GM21576 (cell line): ENCODE measurements around the gene GBF1.

ENCODE experiments used
- ATAC-seq: cut with Tn5 transposase; IDR thresholded peaks from one replicate; pipeline ENCODE4 v1.9.1; 2021; ENCODE audit warnings: mild to moderate bottlenecking, moderate library complexity; ENCODE audit not compliant: unreplicated experiment

Gene GBF1

DNA sequence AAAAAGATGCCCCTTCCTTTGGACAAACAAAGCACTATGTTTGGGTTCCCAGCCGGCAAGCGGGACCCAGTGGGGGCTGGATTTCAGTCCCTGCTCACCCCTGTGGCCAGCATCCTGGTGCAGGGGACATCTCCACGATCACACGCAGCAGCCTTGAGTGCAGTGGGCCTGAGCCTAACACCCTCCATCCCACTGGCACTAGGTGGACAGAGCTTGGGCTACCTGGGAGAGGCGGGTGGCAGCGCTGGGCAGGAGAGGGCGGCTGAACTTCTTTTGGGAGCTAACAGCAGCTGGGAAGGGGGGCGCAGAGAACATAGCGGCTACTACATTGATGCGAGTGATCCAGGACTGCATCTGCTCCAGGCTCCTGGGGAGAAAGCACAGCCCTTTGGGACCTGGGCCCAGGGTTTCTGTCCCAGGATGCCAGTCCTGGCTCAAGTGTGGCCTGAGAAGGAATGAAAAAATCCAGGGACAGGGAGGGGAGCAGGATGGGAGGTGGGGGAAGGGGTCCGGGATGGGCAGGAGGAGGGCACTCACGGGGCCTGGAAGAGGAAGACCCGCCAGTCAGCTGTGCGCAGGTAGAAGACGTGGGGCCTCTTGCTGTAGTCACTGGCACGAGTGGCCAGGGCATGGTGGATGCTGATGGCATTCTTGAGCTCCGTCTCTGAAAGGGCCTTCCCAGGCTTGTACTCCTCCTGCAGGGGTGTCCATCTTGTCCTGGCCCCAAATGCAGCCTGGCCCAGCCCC lies 159.2 kb downstream of the GBF1 start:
- no peak for ATAC-seq

DNA sequence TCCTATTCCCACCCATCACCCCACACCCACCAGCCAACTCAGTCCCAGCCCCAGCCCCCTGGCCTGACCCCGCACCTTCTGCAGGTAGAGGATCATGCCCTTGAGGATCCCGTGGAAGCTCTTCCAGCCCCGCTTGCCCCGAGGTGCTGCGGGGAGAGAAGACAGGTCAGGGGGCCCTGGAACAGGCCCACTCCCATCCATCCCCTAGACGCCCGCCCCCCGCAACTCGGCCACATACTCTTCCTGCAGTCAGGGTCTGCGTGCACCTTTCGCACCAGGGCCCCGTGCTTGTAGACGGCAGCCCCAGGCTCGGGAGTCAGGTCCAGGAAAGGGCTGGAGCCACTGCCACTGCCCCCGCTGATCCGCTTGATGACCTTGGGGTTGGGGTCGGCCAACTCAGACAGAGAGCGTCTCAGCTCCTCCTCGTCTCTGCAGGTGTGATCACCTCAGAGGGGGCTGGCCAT lies 159.8 kb downstream of the GBF1 start:
- no peak for ATAC-seq

DNA sequence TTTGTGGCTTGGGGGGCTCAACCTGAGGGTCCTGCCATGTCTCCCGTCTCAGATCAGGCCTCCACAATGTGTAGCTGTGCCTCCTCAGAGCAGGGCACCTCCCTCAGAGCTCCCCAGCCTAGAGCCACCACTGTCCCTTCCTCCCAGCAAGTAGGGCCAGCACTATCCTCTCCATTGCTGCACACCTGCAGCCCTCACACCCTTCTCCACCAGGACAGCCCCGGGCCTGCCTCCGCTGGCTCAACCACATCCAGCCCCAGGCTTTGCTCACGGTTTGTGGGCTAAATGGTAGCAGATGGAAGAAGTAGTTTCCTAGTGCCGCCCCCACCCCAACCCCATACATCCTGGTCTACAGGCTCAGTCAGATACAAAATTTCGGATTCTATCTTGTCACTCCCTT lies 160.3 kb downstream of the GBF1 start:
- ATAC-seq, result no peak

DNA sequence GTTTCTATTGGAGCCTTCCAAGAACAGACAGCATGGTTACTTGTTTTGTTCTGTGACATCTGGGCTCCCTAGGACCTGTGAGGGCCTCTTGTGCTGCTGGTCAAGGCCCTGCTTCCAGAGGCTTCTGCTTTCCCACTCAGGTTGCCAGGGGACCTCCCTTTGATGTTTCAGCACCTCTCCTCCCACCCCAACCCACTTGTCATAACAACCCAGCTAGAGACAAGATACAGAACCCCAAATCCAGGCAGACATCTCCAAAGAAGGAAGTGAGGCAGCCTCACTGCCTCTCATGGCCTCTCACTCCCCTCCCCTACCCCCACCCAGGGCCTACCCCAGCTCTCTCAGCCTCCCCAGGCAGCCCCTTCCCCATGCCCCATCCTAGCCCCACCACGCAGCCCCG lies 161.5 kb downstream of the GBF1 start:
- no peak for ATAC-seq

DNA sequence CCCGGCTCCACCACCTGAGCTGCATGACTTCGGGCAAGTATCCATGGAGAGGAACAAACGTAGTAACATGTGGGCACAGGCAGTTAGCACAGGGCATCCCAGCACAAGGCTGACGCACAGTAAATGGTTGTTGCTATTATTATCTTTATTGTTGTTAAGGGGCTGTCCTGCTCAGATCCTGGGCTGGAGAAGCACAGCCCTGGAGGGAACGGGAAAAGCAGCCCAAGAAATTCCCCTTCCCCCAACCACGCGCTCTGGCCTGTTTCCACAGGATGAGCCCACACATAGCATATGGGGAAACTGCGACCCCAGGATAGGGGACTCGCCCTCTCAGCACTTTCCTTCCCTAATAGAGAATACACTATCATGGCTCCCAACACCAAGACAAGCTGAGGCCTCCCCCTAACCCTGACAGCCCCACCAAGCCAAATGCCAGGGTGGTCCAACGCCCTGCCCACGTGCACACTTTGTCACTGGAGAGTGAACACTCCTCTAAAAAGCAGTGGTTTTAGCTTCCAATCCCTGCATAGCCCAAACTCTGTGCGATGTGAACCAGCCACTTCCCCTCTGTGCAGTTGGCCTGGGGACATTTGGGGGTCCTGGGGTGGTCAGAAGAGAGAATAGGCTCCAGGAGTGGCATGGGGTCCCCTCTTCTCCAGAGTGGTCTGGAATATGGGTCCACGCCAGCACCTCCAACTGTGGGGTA lies 162.2 kb downstream of the GBF1 start:
- no peak for ATAC-seq

DNA sequence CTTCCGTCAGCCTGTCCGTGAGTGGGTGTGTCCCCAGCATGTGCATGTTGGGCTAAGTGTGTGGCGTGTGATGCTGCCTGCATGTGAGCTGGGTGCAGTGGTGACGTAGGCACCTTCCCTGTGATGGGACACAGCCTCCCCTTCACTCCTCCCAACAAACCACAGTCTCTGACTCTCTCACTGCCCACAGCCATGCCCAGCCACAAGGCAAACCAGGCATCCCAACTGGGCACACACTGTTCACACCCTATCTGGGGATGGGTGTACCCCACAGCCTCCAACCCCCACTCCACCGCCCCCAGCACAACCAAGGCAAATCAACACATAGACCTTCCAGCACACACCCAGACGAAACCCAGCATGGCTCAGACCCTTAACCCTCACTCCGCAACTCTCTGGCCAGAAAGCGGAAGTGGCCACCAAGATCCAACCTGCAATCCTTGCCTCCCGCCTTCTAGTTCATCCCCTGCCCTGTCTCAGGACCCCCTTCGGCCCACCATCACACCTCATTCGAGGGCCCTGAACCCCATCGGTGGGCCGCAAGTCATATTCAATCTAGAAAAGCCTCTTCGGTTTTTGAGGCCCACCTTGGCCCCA lies 162.9 kb downstream of the GBF1 start:
- ATAC-seq, result no peak

DNA sequence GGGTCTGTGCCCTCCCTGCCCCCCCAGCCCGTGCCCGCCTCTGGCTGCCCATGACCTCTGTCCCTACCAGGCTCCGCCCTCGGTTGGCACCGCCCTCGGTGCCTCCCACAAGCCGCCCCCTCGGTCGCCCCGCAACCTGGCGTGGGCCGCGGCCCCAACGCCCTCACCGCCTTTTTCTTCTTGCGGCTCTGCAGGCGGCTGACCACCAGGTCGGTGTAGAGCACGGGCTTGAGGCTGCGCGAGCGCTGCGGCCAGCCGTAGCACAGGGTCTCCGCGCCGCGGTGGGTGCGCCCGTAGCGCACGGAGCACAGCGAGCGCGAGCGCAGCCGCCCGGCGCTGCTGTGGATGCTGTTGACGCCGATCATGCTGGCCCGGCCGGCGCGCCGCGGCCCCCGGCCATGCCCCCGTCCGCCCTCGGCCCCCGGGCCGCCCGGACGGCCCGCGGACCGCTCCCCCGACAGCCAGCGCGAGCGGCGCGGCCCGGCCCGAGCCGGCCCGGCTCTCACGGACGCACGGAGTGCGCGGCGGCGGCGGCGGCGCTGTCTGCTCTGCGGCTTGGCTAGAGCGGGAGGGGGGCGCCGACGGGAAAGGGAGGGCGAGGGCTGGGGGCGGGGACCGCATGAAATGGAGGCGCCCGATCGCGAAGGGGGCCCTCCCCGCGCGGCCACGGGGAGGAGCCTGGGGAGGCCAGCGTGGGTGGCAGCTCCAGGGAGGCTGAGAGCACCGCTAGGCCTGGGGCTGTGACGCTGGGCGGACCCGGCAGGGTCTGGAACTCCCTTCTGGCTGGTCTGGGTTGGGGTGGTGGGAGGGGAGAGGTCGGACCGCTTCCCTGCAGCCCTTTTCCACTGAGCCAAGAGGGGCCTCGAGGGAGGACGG lies 163.6 kb downstream of the GBF1 start:
- no peak for ATAC-seq

DNA sequence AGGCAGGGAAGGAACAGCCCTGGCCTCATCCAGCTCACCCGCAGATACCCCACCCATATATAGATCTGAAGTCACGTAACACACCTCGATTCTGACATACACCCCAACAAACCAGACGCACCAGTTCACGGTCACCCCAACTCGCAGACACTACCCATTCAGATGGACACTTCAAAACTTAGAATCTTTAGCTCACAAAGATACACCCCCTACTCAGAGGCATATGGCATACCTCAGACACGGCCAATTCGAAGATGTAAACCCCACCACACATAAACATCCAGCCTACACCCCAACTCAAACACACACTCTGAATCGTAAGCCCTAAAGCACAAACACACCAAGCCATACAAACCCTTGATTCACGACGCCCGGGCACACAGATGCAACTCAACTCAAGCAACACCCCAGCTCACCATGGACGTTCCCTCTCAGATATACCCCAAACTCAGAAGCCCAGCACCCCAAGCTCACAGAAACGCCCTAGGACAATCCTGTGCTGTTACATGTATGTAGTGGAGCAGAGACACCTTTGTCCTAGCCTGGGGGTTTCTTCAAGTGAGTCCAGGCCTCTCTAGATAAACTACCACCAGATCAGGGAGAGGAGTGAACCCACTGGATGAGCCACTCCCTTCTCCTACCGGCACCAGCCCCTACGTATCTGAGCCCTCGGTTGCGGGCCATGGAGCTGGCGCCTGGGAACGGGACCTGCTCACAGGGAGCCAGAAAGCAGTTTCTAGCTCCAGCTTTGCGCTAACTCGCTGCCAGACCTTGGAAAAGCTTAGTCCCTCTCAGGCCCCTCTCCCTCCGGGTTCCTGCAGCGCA lies 164.5 kb downstream of the GBF1 start:
- no peak for ATAC-seq

DNA sequence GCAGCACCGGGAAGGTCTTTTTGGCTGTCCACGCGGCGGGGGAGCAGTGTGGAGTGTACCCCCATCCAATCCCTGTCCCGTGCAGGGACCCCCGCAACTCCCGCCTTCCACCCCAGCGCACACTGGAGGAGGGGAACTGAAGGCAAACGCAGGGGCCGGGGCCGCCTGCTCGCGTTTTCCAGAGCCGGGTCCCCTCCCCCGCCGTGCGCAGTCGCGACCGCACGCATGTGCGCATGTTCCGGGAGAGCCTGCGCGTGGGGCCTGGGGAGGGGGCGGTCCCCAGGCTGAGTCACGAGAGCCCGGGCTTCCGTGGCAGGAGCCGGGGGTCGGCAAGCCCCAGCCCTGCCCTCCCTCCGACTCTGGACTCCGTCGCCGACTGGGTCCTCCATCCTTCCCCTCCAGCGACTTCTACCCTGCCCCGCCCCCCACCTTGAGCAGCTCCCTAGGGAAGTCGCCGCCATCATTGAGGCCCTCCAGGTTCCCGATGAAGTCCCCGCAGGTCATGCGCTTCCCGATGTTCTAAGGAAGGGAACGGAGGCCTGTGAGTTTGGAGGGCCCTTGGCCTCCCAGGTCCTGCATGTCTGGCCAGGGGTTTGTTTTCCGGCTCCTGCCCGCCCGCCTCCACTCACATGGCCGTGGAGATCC lies 165.2 kb downstream of the GBF1 start:
- no peak for ATAC-seq

DNA sequence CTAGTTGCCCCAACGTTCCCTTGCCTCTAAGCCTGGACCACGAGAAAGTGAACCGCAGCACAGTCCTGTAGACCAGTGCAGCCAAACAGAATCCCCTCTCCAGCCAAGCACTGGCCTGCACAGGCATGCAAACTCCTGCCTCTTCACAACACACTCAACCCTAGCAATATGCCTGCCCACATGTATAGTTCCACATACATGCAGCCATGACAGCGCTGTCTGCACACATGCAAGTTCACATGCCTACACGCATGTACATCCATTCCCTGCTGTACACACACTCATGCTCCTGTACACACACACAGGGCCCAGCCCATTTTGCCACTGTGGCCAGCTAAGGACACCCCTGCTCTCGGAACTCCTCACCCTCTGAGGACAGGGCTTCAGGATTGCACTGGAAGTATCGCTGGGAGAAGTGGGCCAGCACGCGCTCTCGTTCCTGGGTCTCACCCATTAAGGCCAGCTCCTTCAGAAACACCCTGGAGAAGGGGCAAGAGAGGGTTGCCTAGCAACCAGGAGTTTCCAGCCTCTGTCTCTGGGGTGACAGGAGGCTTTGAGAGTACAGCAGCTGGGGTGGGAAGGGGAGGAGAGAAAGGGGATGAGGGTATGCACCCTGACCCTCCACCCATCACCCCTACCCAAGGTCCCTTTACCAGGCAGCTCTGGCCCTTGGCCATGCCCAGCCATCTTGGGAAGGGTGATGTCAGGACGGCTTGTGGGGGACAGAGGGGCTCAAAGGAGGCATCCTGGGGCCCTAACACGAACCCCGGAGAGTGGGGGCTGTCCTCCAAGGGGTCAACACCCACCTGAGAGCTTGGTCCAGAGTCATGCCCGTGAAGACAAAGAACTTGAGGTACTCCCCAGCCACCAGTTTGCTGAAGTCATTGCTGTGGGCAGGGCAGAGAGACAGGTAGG lies 166.3 kb downstream of the GBF1 start:
- ATAC-seq, result no peak

DNA sequence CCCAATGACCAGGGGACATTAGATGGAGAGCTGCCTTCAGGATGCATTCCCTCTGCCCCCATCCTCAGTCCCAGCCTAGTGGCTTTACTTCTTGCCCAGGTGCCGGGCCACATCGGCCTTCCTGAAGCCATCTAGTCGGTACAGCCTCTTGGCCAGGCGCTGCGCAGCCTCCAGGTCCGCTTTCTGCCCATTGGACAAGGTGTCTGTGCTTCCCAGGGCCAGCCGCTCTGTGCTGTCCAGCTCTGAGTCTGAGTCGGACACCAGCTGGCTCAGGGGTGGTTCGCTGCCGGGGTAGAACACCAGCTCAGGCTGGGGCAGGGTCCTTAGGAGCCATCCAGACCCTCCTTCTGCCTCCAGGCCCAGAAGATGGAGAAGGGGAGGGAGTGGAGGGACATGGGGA lies 167.0 kb downstream of the GBF1 start:
- no peak for ATAC-seq

DNA sequence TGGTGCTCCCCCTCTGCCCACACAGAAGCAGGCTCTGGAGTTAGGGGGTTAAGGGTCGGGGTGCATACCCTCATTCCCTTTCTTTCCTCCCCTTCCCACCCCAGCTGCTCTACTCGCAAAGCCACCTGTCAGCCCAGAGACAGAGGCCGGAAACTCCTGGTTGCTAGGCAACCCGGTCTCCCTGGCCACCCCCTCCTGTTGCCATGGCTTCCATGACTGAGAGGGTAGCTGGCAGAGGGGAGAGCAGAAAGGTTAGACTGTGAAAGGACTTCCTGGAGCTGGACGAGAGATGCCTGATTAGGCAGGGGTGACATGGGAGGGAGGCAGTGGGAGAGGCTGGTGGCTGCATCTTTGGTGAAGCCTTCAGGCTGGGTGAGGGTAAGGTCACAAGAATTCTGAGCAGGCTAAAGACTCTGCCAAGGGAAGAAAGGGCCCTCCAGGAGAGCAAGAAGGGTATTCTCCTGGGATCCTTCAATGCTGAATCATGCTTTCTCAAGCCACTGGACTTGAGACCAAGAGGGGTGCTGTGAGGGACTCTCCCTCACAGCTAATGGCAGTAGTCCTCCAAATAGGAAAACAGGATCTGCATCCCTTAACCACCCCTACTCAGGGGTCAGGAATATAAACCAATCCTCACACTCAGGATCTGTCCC lies 167.8 kb downstream of the GBF1 start:
- ATAC-seq, result no peak

DNA sequence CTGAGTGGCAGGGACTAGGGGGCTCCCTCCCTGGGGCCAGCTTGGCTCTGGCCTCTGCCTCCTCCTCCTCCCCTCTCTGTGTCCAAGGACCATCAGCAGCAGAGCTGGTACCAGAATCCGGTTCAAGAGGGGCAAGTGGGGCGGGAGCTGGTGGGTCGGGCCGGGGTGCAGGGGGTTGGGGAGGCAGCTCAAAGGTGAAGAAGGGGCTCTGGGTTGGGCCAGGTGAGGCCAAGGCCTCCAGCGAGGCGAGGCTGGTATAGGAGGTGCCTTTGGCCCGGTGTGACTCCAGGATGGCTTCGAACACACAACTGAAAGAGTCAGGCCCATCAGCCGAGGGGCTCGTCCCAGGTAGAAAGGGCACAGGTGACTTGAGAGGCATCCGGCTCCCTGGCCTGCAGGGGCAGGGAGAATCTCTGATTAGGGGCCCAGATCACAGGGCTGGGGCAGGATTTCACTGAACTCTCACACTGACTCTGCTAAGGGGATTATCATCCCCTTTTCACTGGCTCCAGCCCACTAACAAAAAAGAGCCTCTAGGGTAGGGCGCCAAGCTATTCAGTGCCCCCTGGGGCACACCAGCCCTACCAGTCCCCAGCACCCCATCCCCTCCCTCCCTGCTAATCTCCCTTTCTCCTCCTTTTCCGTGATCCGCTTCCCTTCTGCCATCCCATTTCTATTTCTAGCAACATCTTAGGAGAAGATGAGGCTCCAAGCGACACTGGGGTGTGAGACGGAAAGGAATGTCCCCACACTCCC lies 168.7 kb downstream of the GBF1 start:
- no peak for ATAC-seq

DNA sequence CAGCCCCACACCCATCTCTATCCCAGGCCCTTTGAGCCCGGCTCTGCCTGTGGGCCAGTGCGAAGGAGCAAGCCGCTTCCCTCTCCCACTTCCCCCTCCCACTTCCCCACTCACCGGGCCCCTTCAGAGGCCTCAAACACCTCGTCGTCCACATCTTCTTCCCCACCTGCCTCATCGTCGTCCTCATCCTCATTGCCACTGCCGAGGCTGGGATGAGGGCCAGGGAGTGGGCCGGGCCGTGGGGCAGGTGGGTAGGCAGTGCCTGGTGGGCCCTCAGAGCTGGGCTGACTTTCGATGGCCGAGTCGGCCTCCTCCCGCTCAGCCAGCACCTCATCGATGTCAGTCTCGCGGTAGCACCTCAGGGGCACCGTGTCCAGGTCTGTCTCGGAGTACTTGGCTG lies 169.4 kb downstream of the GBF1 start:
- ATAC-seq, result no peak

DNA sequence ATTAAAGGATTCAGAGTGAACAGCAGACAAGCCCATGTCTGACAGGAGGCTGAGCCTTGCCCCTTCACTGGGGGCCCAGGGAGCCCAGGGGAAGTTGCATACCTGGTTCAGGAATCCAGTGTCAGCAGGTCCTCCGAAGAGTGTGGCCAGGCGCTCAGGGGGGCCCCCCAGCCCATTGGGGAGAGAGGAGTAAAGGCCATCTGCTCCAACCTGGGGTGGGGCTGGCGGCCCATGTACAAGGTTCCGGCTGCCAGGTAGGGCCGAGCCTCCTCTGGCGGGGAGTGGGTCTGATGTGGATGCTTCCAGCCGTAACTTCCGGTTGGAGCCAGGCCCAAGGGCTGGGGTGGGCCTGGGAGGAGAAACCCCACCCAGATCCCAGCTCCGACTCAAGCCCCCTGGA lies 171.0 kb downstream of the GBF1 start:
- ATAC-seq, result no peak

DNA sequence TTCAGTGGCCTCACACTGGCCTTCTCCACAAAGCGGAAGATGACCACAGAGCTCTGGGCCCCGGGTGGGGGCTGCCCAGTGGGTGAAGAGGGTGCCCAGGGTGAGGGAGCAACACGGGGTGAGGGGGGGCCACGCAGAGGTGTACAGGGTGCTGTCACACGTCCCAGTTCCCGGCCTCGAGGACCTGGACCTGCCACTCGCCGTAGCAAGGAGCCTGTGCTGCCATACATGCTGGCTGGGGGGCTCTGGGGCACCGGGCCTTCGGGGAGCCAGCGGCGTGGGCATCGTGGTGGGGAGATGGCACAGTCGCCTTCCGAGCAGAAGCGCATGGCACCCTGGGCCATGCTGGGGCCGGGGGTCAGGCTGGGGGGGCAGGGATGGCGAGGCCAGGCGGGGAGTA lies 171.4 kb downstream of the GBF1 start:
- no peak for ATAC-seq

DNA sequence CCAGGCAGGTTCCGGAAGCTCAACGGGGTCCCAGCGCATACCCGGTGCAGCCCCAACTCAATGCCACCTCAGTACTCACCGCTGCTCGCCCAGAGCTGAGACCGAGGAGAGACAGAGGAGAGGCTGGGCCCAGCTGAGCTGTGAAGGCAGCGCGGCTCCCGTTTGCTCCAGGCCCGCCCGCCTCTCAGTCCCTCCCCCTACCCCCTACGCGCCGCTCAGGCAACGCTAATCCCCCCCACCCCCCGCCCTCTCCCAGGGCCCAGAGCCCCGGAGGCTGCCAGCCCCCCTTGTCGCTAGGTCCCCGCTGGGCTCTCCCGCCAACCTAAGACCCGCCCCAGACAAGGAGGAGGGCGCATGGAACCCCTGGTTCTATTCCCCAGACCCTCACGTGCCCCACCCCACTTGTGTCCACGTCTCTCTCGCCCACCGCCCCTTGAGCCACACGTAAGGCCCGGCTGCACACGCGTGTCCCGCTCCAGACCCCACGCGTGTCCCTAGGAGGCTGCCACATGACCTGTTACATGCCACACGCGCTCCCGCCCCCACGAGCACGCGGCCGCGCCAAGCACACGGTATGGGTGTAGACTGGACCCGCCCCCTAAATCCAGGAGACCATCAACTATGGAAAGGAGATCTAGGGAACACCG lies 173.4 kb downstream of the GBF1 start, which contains the start of gene PSD:
Gene PSD (minus strand): TSS at position 164 of the 647 bp plus-strand sequence. CDS start 1,747 bp downstream, outside the sequence.
- ATAC-seq, result no peak
